Measurements from ENCODE around the gene PRR22. TPM values are rescaled to one million over a fixed set of nuclear protein-coding genes. Genes with fewer than 3 reads are reported as not detected.

The PRR22 gene
- total RNA-seq, 2 experiments from 2014 or later: 6.1 to 10.5 TPM

GRCh38 chr19:5806133-5806489 lies 21.6 kb upstream of the PRR22 start:
- Histone ChIP-seq H2AFZ (ENCODE audit: low read length) (no peak overlapping the region), H3K9me3 (ENCODE audit: low read length) (no peaks in the 10 kb centered on the region), H3K4me3 (ENCODE audit: low read depth, low read length, poor library complexity, severe bottlenecking) (no peak overlapping the region), H3K4me2 (ENCODE audit: low read length) (no peak overlapping the region), H3K36me3 (ENCODE audit: insufficient read depth, low read length) (no peaks in the 10 kb centered on the region), H3K79me2 (ENCODE audit: insufficient read depth, low read depth, low read length) (no peaks in the 10 kb centered on the region), H4K20me1 (ENCODE audit: insufficient read depth, low read length) (no peaks in the 10 kb centered on the region), H3K27ac (ENCODE audit: low read depth, low read length, poor library complexity, severe bottlenecking) (no peak overlapping the region), H3K9me2 (ENCODE audit: insufficient read depth, low read length) (no peaks in the 10 kb centered on the region), H3K4me1 (ENCODE audit: insufficient read depth, low read length, poor library complexity, severe bottlenecking) (peaks cover 17% of the 10 kb centered on the region)
- ChIA-PET POLR2A (no interaction called here), CTCF (ENCODE audit: unreplicated experiment) (interaction anchor here (0.7 kb wide), 1 partner anchor 124 kb away, joined by 3 read pairs; no protein-coding TSS in a partner anchor)
- intact Hi-C loops (cut with micrococcal nuclease; ENCODE audit: unreplicated experiment): no loop called here
- TF ChIP-seq EZH2phosphoT487 (IDR thresholded peaks at IDR 0.05; ENCODE audit: borderline replicate concordance, low read depth, low read length): no peak
- no peak; the same call in 1 of the 2 replicates for TF ChIP-seq CTCF (conservative IDR thresholded peaks at IDR 0.05; ENCODE audit: low read length)
- DNase-seq (ENCODE audit: low spot score): no peak
- BruUV-seq (replicated peaks): no TSS peak

- BruUV-seq (replicated peaks): no TSS peak
- ChIA-PET CTCF (ENCODE audit: unreplicated experiment) (no interaction called here), POLR2A (no interaction called here)
- peak; percentile 80 for DNase-seq (ENCODE audit: low spot score)
- H3K36me3 ChIP-seq (ENCODE audit: insufficient read depth, low read length): no peaks in the 10 kb centered on the region
- peak overlapping the region; percentile 42 for H3K4me3 ChIP-seq (ENCODE audit: low read depth, low read length, poor library complexity, severe bottlenecking)
- H3K4me1 ChIP-seq (ENCODE audit: insufficient read depth, low read length, poor library complexity, severe bottlenecking): peaks cover 17% of the 10 kb centered on the region
- no peaks in the 10 kb centered on the region for H3K9me3 ChIP-seq (ENCODE audit: low read length)
- peak overlapping the region; percentile 49 for H3K4me2 ChIP-seq (ENCODE audit: low read length)
- no peaks in the 10 kb centered on the region for H3K9me2 ChIP-seq (ENCODE audit: insufficient read depth, low read length)
- intact Hi-C loops (cut with micrococcal nuclease; ENCODE audit: unreplicated experiment): no loop called here
- H3K79me2 ChIP-seq (ENCODE audit: insufficient read depth, low read depth, low read length): no peaks in the 10 kb centered on the region
- no peak overlapping the region for H2AFZ ChIP-seq (ENCODE audit: low read length)
- TF ChIP-seq EZH2phosphoT487 (IDR thresholded peaks at IDR 0.05; ENCODE audit: borderline replicate concordance, low read depth, low read length): no peak
- peak; percentile 86 for TF ChIP-seq CTCF (conservative IDR thresholded peaks at IDR 0.05; ENCODE audit: low read length)
- H4K20me1 ChIP-seq (ENCODE audit: insufficient read depth, low read length): no peaks in the 10 kb centered on the region
- H3K27ac ChIP-seq (ENCODE audit: low read depth, low read length, poor library complexity, severe bottlenecking): no peak overlapping the region
These were observed 21.1 kb upstream of the PRR22 start for GRCh38 chr19:5805462-5806132.
